H9 (cell line): ENCODE results near the gene SMAD6. TPM values are rescaled to one million over a fixed set of nuclear protein-coding genes. Genes with fewer than 3 reads are reported as not detected.

Experiments used
- DNase-seq: peaks from one replicate; pipeline ENCODE4 v3.0.0-alpha.2; 2017
- H2AFZ ChIP-seq: one replicate; pipeline ENCODE4 v1.6.1; 2013; ENCODE audit warnings: mild to moderate bottlenecking, low read length, control low read depth, moderate library complexity
- H2AK5ac ChIP-seq: 2 replicates; pipeline ENCODE4 v1.6.1; 2013; ENCODE audit warnings: low read length, control low read depth, mixed read lengths; ENCODE audit not compliant: insufficient read length
- H2BK120ac ChIP-seq: one replicate; pipeline ENCODE4 v1.6.1; 2013; ENCODE audit warnings: low read depth, mild to moderate bottlenecking, low read length, control low read depth, inconsistent platforms; ENCODE audit not compliant: poor library complexity, severe bottlenecking
- H2BK12ac ChIP-seq: 2 replicates; pipeline ENCODE4 v1.6.1; 2013; ENCODE audit warnings: low read length, control low read depth, mixed read lengths, low read depth; ENCODE audit not compliant: insufficient read length
- H2BK15ac ChIP-seq: 2 replicates; pipeline ENCODE4 v1.6.1; 2013; ENCODE audit warnings: low read depth, low read length, control low read depth
- H2BK20ac ChIP-seq: one replicate; pipeline ENCODE4 v1.6.1; 2013; ENCODE audit warnings: low read depth, mild to moderate bottlenecking, low read length, control low read depth, inconsistent platforms; ENCODE audit not compliant: poor library complexity, severe bottlenecking
- H2BK5ac ChIP-seq: 2 replicates; pipeline ENCODE4 v1.6.1; 2013; ENCODE audit warnings: low read length, control low read depth, mixed read lengths; ENCODE audit not compliant: insufficient read length
- H3K14ac ChIP-seq: 2 replicates; pipeline ENCODE4 v1.6.1; 2013; ENCODE audit warnings: low read length, control low read depth; ENCODE audit not compliant: insufficient read depth
- H3K18ac ChIP-seq: 2 replicates; pipeline ENCODE4 v1.6.1; 2013; ENCODE audit warnings: low read depth, mild to moderate bottlenecking, mixed read lengths, low read length, control low read depth; ENCODE audit not compliant: insufficient read length
- H3K23ac ChIP-seq: 2 replicates; pipeline ENCODE4 v1.6.1; 2013; ENCODE audit warnings: low read length, control low read depth, mixed read lengths, low read depth; ENCODE audit not compliant: insufficient read length
- H3K23me2 ChIP-seq: 2 replicates; pipeline ENCODE4 v1.6.1; 2013; ENCODE audit warnings: low read depth, mild to moderate bottlenecking, mixed read lengths, low read length, control low read depth; ENCODE audit not compliant: insufficient read length, poor library complexity, severe bottlenecking
- H3K27ac ChIP-seq: 2 replicates; pipeline ENCODE4 v1.5.1; 2013; ENCODE audit warnings: low read length, control low read depth, mixed read lengths, low read depth; ENCODE audit not compliant: insufficient read length
- H3K27me3 ChIP-seq: 2 replicates; pipeline ENCODE4 v1.6.1; 2013; ENCODE audit warnings: low read length, control low read depth, inconsistent platforms; ENCODE audit not compliant: insufficient read depth
- H3K4ac ChIP-seq: 2 replicates; pipeline ENCODE4 v1.6.1; 2013; ENCODE audit warnings: low read depth, mild to moderate bottlenecking, control low read depth, inconsistent platforms, low read length, moderate library complexity
- H3K4me1 ChIP-seq: 2 replicates; pipeline ENCODE4 v1.6.1; 2013; ENCODE audit warnings: low read length, control low read depth, inconsistent platforms; ENCODE audit not compliant: insufficient read depth
- H3K4me2 ChIP-seq: 2 replicates; pipeline ENCODE4 v1.6.1; 2013; ENCODE audit warnings: low read length, control low read depth, mixed read lengths; ENCODE audit not compliant: insufficient read length, insufficient read depth
- H3K56ac ChIP-seq: 2 replicates; pipeline ENCODE4 v1.6.1; 2013; ENCODE audit warnings: low read depth, mild to moderate bottlenecking, mixed read lengths, low read length, control low read depth; ENCODE audit not compliant: insufficient read length
- H3K79me1 ChIP-seq: 2 replicates; pipeline ENCODE4 v1.6.1; 2013; ENCODE audit warnings: low read depth, mild to moderate bottlenecking, moderate library complexity, low read length, control low read depth, inconsistent platforms; ENCODE audit not compliant: insufficient read depth, poor library complexity, severe bottlenecking
- H3K79me2 ChIP-seq: 2 replicates; pipeline ENCODE4 v1.6.1; 2013; ENCODE audit warnings: low read length, control low read depth, inconsistent platforms; ENCODE audit not compliant: insufficient read depth
- H3K9ac ChIP-seq: 2 replicates; pipeline ENCODE4 v1.6.1; 2013; ENCODE audit warnings: low read length, control low read depth, mixed read lengths; ENCODE audit not compliant: insufficient read length; ENCODE audit errors: extremely low read depth
- H3K9me3 ChIP-seq: one replicate; pipeline ENCODE4 v1.6.1; 2013; ENCODE audit warnings: low read depth, low read length, inconsistent platforms; ENCODE audit not compliant: control insufficient read depth
- H3T11ph ChIP-seq: one replicate; pipeline ENCODE4 v1.6.1; 2013; ENCODE audit warnings: mild to moderate bottlenecking, low read length, control low read depth, inconsistent platforms
- H4K20me1 ChIP-seq: one replicate; pipeline ENCODE4 v1.6.1; 2013; ENCODE audit not compliant: control insufficient read depth, insufficient read length, insufficient read depth
- H4K5ac ChIP-seq: 2 replicates; pipeline ENCODE4 v1.6.1; 2013; ENCODE audit warnings: low read depth, mild to moderate bottlenecking, mixed read lengths, low read length, control low read depth; ENCODE audit not compliant: insufficient read length
- H4K8ac ChIP-seq: replicated peaks from 2 replicates; pipeline ENCODE4 v1.6.1; 2013; ENCODE audit warnings: low read length, control low read depth, mixed read lengths, low read depth; ENCODE audit not compliant: insufficient read length
- H4K91ac ChIP-seq: 2 replicates; pipeline ENCODE4 v1.6.1; 2013; ENCODE audit warnings: low read depth, mild to moderate bottlenecking, moderate library complexity, mixed read lengths, low read length, control low read depth; ENCODE audit not compliant: insufficient read length
- H3K27ac Mint-ChIP-seq, 3 experiments: 2 replicates in 2 of 3; 3 replicates in 1 of 3; pipeline ENCODE4 v1.8.0; 2020 to 2021; ENCODE audit warnings: mixed read lengths in 3 of 3, mild to moderate bottlenecking in 1 of 3, moderate library complexity in 1 of 3
- H3K27me3 Mint-ChIP-seq: 2 replicates; pipeline ENCODE4 v1.8.0; 2021; ENCODE audit warnings: low read depth, mild to moderate bottlenecking, moderate library complexity, mixed read lengths
- H3K36me3 Mint-ChIP-seq, 3 experiments: 2 replicates in 2 of 3; 3 replicates in 1 of 3; pipeline ENCODE4 v1.8.0; 2020 to 2021; ENCODE audit warnings: low read depth in 3 of 3, mixed read lengths in 3 of 3; ENCODE audit not compliant: insufficient read depth in 1 of 3
- H3K4me1 Mint-ChIP-seq, 2 experiments: 2 replicates each; pipeline ENCODE4 v1.8.0; 2020; ENCODE audit warnings: mixed read lengths in 2 of 2
- H3K4me3 Mint-ChIP-seq, 2 experiments: 2 replicates in 1 of 2; 3 replicates in 1 of 2; pipeline ENCODE4 v1.8.0; 2020 to 2021; ENCODE audit warnings: mild to moderate bottlenecking in 2 of 2, mixed read lengths in 2 of 2, moderate library complexity in 1 of 2
- H3K9me3 Mint-ChIP-seq, 2 experiments: 2 replicates in 1 of 2; 3 replicates in 1 of 2; pipeline ENCODE4 v1.8.0; 2020; ENCODE audit warnings: mild to moderate bottlenecking in 2 of 2, mixed read lengths in 2 of 2, moderate library complexity in 1 of 2
- CTCF ChIP-seq: fragments of 200-600 bp; sonication (generic); conservative IDR thresholded peaks from 3 replicates; pipeline ENCODE4 v1.8.0; 2021; ENCODE audit warnings: antibody characterized with exemption, mild to moderate bottlenecking
- WGBS: extraction: QIAGEN DNeasy Blood & Tissue Kit; methylation state at CpG from one replicate; pipeline ENCODE4 v1.1.7; 2013; ENCODE audit warnings: missing lambda C conversion rate, low lambda C conversion rate, mixed read lengths; ENCODE audit not compliant: insufficient read length; ENCODE audit errors: extremely low coverage; 5-methylcytosine and 5-hydroxymethylcytosine counted together
- total RNA-seq: library from RNA; stranded (reverse); gene quantifications from 2 replicates; pipeline ENCODE4 v1.2.1, GENCODE V29; 2021

Gene SMAD6
- total RNA-seq, 1 experiment from 2014 or later, result 6.0 TPM

- Histone ChIP-seq H3K14ac (no peak overlapping the region), H3K9ac (no peak overlapping the region), H4K5ac (no peak overlapping the region), H3K23ac (no peak overlapping the region), H3K79me2 (no peaks in the 10 kb centered on the region), H2AK5ac (no peak overlapping the region), H2AFZ (no peak overlapping the region), H3K4ac (no peak overlapping the region), H3T11ph (no peak overlapping the region), H3K27me3 (no peaks in the 10 kb centered on the region), H4K20me1 (no peaks in the 10 kb centered on the region), H2BK12ac (no peak overlapping the region), H4K91ac (no peak overlapping the region), H2BK20ac (no peak overlapping the region), H3K56ac (no peak overlapping the region), H3K4me1 (peaks cover 6% of the 10 kb centered on the region; the same call in 1 of the 2 replicates), H3K4me2 (no peak overlapping the region), H2BK15ac (no peak overlapping the region), H3K79me1 (no peaks in the 10 kb centered on the region), H3K27ac (no peak overlapping the region), H3K23me2 (no peaks in the 10 kb centered on the region), H3K18ac (no peak overlapping the region), H4K8ac (no peak overlapping the region), H2BK5ac (no peak overlapping the region), H2BK120ac (no peak overlapping the region), H3K9me3 (no peaks in the 10 kb centered on the region)
- H3K4me3 Mint-ChIP-seq, result no peak overlapping the region
- peaks cover 27 to 31% of the 10 kb centered on the region in 2 experiments for H3K4me1 Mint-ChIP-seq
- no peak overlapping the region for H3K27ac Mint-ChIP-seq
- no peaks in the 10 kb centered on the region for H3K27me3 Mint-ChIP-seq
- WGBS, result no CpG with 5 or more reads among the region's 1 CpG
- peaks cover 6 to 10% of the 10 kb centered on the region in 2 experiments; a peak in 4 of 5 replicates for H3K9me3 Mint-ChIP-seq
- no peak for DNase-seq
- peaks cover 6 to 11% (median 7%) of the 10 kb centered on the region in 3 experiments for H3K36me3 Mint-ChIP-seq
- TF ChIP-seq CTCF, result no peak
Observed at GRCh38 chr15:66754789-66755188, 52.8 kb downstream of the SMAD6 start.
